GM12874 (cell line): ENCODE data around the gene EFHC2.

Experiments
- TF ChIP-seq, protein P1 (sequence below): IDR thresholded peaks from 2 replicates; pipeline ENCODE4 v1.5.1; 2011; ENCODE audit warnings: low read depth, mild to moderate bottlenecking, control low read depth, low read length, moderate library complexity; ENCODE audit not compliant: insufficient read depth

The EFHC2 gene

DNA sequence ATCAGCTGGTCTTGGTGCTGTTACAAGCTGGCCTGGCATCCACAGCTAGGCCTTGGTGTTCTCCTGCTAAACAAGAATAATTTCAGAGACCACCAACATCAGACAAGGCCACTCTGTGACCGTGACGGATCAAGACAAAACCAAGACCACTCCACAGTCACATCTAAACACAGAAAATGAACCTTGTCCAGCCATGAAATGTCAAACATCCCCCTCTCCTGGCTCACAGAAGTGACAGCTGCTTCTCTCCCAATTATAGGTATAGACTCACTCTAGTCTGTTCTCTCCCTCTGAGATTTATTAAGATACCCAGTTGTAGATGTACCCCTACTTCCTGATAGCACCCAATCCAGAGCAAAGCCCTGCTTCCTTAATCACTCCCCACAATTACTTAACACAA, 40.4 kb downstream of the EFHC2 start:
- TF ChIP-seq, protein P1, sequence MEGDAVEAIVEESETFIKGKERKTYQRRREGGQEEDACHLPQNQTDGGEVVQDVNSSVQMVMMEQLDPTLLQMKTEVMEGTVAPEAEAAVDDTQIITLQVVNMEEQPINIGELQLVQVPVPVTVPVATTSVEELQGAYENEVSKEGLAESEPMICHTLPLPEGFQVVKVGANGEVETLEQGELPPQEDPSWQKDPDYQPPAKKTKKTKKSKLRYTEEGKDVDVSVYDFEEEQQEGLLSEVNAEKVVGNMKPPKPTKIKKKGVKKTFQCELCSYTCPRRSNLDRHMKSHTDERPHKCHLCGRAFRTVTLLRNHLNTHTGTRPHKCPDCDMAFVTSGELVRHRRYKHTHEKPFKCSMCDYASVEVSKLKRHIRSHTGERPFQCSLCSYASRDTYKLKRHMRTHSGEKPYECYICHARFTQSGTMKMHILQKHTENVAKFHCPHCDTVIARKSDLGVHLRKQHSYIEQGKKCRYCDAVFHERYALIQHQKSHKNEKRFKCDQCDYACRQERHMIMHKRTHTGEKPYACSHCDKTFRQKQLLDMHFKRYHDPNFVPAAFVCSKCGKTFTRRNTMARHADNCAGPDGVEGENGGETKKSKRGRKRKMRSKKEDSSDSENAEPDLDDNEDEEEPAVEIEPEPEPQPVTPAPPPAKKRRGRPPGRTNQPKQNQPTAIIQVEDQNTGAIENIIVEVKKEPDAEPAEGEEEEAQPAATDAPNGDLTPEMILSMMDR = no peak

DNA sequence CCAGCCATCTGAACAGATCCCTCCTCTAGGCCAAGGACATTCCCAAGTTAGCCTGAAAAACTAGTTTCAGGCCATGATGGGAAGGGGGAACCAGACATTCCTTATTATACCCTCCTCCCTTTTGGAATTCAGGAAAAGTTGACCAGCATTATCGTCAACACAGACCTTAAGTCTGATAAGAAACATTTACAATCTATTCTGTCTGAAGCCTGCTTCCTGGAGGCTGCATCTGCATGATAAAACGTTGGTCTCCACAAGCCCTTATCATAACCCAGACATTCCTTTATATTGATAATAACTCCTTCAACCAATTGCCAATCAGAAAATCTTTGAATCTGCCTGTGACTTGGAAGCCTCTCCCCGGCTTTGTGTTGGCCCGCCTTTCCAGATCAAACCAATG, 44.3 kb downstream of the EFHC2 start:
- TF ChIP-seq, protein P1 = no peak

DNA sequence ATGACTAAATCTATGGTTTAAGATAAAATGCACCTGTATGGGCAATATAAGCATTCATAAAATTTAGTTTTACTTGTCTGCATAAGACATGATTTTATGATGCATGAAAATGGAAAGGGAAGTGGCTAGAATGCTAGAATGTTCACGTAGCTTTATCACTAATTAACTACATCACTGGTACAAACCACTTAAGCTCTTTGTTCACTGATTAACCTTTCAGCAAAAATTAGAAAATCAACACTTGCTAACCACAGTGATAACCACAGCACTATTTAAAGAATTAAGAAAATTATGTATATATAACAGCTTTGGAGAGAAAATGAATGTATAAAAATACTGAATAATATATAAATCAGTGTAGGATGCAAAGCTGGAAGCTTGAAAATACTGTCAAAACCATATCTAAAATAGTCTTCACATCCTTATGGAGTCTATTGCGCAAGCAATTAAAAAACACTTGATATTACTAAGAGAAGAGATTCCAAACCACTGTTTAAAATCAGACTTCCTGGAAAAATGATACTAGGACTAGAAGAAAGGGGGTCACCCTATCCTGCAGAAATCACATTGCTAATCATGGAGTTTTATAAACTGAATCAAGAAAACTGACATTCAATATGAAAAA, 51.9 kb downstream of the EFHC2 start:
- TF ChIP-seq, protein P1 = no peak

DNA sequence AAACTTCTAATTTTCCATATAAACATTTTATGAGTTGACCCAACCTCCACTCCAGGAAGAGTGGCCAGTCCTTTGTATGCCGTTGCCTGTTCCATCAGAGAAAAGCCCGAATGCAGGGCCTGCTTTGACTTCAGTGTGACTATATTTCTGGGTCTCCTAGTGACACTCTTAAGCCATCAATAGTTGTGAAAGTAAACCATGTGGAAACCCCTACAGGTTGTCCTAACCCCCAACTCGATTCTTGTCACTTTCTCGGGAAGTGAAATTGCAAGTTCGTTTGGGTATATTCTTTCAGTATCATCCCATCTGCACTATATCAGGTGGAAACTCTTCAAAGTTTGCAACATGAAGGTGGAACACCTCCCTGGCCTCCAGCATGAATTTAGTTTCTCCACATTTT, 52.8 kb downstream of the EFHC2 start:
- TF ChIP-seq, protein P1 = no peak

DNA sequence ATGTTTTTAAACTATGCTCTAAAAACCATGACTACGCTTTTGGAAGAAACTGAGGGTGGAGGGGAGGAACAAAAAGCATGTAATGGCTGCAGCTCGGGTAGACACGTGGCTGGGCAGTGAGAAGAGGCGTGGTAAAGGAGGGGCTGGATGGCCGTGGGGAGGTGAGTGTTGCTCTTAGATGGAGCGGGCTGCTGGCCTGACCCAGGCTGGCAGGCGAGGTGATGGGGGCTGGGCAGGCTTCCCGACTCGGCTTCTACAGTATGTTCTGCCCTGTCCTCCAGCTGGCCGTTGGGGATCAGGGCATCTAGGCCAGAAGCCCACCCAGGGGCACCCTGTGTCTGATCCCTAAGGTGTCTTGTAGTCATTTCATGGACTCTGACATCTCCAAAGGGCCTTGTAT, 60.7 kb downstream of the EFHC2 start:
- TF ChIP-seq, protein P1 = no peak

DNA sequence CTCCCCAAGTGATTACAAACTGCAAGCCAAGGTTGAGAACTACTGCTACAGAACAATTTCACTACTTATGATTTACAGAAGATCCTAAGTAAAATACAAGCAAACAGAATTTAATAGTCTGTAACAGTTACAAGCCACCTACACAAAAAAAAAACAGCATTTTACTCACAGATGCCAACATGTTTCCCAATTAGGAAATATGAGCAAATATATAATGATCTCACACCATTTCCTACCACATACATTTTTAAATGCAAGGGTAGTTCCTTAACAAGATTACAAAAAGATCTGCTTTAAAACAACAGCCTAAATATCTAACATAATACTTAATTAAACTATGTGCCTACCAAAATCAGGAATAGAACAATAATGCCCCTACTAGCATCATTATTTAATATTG, 63.4 kb downstream of the EFHC2 start:
- TF ChIP-seq, protein P1 = no peak

DNA sequence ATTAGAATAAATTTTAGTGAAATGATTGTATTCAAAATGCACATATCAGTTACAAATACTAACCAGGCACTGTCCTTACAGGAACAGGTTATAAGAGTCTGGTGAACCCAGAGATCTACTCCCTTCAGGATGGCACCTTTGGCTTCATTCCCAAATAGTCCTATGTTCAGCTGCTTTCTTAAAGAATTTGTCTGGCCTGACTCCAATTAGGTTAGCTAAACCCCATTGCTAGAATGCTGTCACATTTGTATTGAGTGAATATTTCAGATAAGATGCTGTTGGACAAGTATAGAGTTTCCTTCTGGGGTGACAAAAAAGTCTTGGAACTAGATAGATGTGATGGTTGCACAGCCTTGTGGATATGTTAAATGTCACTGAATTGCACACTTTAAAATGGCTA, 69.4 kb downstream of the EFHC2 start:
- TF ChIP-seq, protein P1 = no peak
